Measurements from ENCODE around the gene INHBB.
"Not testable (repeated sequence)": the region's sequence is repeated elsewhere in the genome, so short reads cannot be mapped to it uniquely, and the experiment has no call there.

The INHBB gene

DNA sequence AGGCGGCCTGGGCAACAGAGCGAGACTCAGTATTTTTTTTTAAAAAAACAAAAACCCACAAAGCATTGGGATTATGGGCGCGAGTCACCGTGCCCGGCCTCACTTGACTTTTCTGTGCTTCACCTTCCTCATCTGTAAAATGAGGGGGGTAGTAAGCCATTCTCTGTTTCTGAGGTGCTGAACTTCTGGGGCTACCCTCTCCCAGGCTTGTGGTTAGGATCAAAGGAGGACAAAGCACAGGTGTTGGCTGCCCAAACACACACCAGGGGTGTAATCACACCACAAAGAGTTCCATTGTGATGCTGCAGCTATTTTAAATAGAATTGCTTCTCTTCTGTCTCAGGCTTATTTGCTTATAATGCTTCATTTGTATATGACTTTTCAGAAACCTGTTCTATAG is 35.8 kb upstream of the INHBB start:
- POLR2A ChIA-PET = no interaction called here

DNA sequence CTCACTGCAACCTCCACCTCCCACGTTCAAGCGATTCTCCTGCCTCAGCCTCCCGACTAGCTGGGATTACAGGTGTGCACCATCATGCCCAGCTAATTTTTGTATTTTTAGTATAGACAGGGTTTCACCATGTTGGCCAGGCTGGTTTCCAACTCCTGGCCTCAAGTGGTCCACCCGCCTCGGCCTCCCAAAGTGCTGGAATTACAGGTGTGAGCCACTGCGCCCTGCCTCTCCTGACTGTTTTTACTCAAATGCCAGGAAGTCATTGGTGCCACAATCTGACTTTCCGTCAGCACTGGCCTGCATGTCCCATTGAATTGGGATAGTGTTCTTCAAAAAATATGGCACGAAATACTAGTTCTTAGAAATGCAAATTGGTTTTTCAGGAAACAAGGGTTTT is 35.1 kb upstream of the INHBB start:
- DNase-seq (ENCODE audit: low read depth, low spot score); POLR2A ChIA-PET; H3K4me3 ChIP-seq (ENCODE audit: low read depth, low read length): not testable (repeated sequence)
- CTCF ChIA-PET = interaction anchor here (1.2 to 12.0 kb wide), 4 partner anchors 11 to 371 kb away, joined by 4 to 202 read pairs (median 84); no protein-coding TSS in a partner anchor

More for the DNA sequence above, 35.8 kb upstream of the INHBB start:
- H3K4me3 ChIP-seq (ENCODE audit: low read depth, low read length) = no peak overlapping the region
- TF ChIP-seq, protein P1, sequence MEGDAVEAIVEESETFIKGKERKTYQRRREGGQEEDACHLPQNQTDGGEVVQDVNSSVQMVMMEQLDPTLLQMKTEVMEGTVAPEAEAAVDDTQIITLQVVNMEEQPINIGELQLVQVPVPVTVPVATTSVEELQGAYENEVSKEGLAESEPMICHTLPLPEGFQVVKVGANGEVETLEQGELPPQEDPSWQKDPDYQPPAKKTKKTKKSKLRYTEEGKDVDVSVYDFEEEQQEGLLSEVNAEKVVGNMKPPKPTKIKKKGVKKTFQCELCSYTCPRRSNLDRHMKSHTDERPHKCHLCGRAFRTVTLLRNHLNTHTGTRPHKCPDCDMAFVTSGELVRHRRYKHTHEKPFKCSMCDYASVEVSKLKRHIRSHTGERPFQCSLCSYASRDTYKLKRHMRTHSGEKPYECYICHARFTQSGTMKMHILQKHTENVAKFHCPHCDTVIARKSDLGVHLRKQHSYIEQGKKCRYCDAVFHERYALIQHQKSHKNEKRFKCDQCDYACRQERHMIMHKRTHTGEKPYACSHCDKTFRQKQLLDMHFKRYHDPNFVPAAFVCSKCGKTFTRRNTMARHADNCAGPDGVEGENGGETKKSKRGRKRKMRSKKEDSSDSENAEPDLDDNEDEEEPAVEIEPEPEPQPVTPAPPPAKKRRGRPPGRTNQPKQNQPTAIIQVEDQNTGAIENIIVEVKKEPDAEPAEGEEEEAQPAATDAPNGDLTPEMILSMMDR (IDR thresholded peaks at IDR 0.05; ENCODE audit: insufficient read depth, low read length, missing control alignments) = no peak
- no peak for DNase-seq (ENCODE audit: low read depth, low spot score)
- CTCF ChIA-PET = interaction anchor here (0.6 to 12.0 kb wide), 3 partner anchors 10 to 371 kb away, joined by 3 to 202 read pairs (median 137); no protein-coding TSS in a partner anchor

DNA sequence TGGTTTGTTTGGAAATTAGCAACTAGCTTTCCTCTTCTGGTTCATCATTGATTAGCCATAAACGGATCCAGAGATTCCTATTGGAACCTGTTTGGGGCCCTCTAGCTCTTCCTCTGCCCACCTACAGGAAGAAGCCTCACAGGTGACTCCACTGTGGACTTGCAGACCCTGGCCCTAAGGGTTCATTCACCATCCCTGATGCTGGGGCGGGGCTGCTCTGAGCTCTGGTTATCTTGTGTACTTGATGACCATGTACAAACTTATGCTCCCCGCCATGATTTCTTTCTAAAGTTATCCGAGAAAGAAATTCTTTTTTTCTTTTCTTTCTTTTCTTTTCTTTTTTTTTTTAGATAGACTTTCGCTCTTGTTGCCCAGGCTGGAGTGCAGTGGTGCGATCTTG is 33.9 kb upstream of the INHBB start:
- TF ChIP-seq, protein P1 (IDR thresholded peaks at IDR 0.05; ENCODE audit: insufficient read depth, low read length, missing control alignments) = no peak
- ChIA-PET POLR2A (no interaction called here), CTCF (interaction anchor here (0.6 to 12.0 kb wide), 24 partner anchors 11 to 674 kb away, joined by 3 to 202 read pairs (median 5); no protein-coding TSS in a partner anchor)
- DNase-seq (ENCODE audit: low read depth, low spot score) = no peak
- H3K4me3 ChIP-seq (ENCODE audit: low read depth, low read length) = no peak overlapping the region

DNA sequence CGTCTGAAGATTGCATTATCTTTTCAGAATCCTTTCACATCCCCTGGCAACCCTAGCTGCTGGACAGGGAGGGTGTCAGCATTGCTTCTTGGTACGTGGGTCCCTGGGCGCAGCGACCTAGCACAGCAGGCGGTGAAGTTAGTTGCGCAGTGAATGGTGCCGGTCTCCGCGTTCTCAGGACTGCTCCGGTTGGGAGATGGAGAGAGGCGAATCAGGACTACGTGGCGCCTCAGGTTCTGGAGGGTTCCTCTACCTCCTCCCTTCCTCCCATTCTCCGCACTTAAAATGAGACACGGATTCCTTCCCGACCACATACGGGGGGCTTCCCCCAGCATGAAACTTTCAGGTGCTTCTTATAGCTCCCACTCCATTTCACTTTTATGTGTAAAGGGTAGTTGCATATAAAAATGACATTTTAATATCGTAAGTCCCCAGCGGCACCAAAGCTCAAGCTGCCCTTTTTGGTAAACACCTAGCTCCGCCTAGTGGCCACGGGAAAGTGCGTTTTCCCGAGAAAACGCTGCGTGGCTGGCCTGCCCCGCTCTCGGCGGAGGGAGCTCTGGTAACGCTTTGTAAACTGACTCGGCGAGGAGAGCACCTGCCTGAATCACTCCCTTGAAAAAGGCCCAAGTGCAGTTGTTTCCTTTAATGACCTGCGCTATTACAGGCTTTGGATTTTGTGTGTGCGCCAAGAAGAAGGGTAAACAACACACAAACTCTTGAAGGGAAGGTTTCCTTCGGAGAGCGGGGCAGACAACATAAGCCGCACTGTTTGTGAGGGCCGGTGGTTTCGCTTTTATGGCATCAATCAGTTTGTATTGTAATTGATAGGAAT is 32.9 kb upstream of the INHBB start:
- ChIA-PET CTCF (interaction anchor here (0.7 to 12.0 kb wide), 58 partner anchors 10 to 769 kb away, joined by 3 to 202 read pairs (median 4); partner anchors contain the start of genes RALB and TMEM185B), POLR2A (interaction anchor here (0.9 to 1.0 kb wide), 2 partner anchors 61 to 109 kb away, joined by 3 to 4 read pairs; partner anchors contain the start of gene RALB)
- peak overlapping the region; percentile 63 for H3K4me3 ChIP-seq (ENCODE audit: low read depth, low read length)
- DNase-seq (ENCODE audit: low read depth, low spot score) = no peak
- TF ChIP-seq, protein P1 (IDR thresholded peaks at IDR 0.05; ENCODE audit: insufficient read depth, low read length, missing control alignments) = peak; percentile 94

DNA sequence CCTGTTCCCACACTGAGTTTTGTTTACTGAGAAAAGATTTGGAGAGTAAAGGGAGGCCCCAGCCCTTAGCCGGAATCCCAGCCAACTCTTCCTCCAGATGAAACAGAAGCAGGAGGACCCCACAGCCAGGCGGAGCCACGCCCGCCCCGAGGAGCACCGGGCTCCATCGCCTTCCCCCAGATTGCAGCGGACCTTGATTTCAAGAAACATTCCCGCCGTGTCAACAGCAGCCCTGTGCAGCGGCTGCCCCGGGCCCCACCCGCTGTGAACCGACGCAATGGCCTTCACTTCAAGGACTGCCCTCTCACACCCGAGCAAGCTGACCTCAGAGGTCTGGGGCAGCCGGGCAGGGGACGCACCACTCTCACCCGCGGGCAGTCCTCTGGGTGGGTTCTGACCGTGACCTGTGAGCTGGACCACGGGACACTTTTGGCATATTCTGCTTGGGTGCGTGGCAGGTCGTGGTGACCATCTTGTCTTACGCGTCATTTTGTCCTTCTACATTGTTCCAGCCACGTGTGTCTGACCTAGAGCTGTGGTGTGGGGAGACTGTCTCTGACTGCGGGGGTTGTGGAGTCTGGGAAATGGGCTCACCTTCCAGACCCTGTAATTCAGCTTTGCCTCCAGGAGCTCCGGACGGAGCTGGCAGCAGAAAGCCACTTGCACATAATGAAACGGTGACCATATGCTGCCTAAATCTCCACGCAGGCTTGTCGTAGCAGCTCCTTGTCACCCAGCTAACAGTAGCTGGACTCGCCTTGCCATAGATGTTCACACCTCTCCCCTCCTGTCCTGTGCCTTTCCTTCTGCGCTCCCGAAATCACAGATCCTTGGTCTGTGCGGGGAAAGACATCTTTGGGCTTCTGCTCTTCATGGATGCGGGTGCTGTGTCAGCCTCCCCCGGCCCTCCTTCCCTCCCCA is 32.0 kb upstream of the INHBB start:
- peak overlapping the region; percentile 63 for H3K4me3 ChIP-seq (ENCODE audit: low read depth, low read length)
- no peak for DNase-seq (ENCODE audit: low read depth, low spot score)
- TF ChIP-seq, protein P1 (IDR thresholded peaks at IDR 0.05; ENCODE audit: insufficient read depth, low read length, missing control alignments) = no peak

DNA sequence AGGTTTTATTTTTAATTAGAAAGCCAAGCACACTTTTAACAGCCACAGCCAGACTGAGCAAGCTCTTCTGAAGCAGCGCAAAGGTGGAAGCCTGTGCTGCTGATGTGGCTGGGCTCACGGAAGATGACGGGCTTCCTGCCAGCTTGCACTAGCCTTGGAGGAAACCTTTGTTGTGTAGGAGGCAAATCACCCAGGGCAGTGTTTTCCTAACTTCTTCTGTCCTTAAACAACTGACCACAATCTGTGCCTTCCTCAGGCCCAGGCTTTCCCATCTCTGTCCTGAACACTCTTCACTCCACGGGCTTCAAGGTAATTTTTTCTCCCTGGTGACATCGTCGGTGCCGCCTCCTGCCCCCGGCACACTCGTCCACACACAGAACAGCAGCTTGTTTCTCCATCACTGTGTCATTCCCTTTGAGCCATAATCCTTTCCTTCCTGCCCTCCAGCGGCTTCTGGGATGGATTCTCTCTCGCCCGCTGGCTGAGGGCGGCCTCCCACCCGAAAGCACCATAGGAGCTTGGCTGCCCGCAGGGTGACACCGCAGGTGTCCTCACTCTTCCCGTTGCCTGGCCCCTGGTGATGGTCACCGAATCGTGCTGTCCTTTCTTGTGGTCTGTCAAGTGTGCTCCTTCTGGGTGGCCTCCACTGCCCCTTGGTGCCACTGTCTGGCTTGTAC is 31.1 kb upstream of the INHBB start:
- no peak for DNase-seq (ENCODE audit: low read depth, low spot score)
- no peak overlapping the region for H3K4me3 ChIP-seq (ENCODE audit: low read depth, low read length)
- POLR2A ChIA-PET = interaction anchor here (0.6 kb wide), 1 partner anchor 63 kb away, joined by 3 read pairs; no protein-coding TSS in a partner anchor
- CTCF ChIA-PET = interaction anchor here (0.6 to 12.0 kb wide), 17 partner anchors 9 to 760 kb away, joined by 3 to 202 read pairs (median 4); no protein-coding TSS in a partner anchor
- TF ChIP-seq, protein P1 (IDR thresholded peaks at IDR 0.05; ENCODE audit: insufficient read depth, low read length, missing control alignments) = no peak

More for the DNA sequence above, 32.0 kb upstream of the INHBB start:
- POLR2A ChIA-PET = interaction anchor here (0.6 to 1.0 kb wide), 3 partner anchors 62 to 110 kb away, joined by 3 to 4 read pairs (median 3); partner anchors contain the start of gene RALB
- CTCF ChIA-PET = interaction anchor here (0.7 to 12.0 kb wide), 61 partner anchors 9 to 768 kb away, joined by 3 to 202 read pairs (median 4); partner anchors contain the start of genes RALB and TMEM185B

All from AG04449 (cell line).